ENCODE results near the gene WNT7A. TPM values are rescaled to one million over a fixed set of nuclear protein-coding genes. Genes with fewer than 3 reads are reported as not detected.

The WNT7A gene
- polyA plus RNA-seq, 1 of the 3 experiments (the other 2 are of a cell fraction) = not detected

DNA sequence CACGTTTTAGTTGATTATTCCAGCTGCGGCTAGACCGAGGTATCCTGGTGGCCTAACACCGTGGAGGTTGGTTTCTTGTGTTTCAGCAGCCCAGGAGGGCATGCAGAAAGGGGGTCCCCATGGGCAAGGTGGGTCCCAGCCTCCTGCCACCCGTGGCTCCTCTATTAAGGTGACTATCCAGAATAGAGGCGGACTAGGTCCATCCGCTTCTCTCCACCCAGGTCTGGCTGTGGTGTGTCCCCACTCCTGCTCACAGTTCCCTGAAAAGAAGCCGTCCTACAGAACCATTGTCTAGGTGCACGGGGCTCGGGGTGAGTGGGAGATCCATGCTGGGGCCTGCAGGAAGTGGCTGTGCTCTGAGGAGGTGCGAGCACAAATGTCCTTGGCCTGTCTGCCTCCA lies 81.5 kb downstream of the WNT7A start:
- H3K27me3 ChIP-seq (ENCODE audit: insufficient read depth) = no peaks in the 10 kb centered on the region
- H3K27ac ChIP-seq (ENCODE audit: low read depth in 2 of 2, low read length in 1 of 2) = no peak overlapping the region
- no peak for TF ChIP-seq IRF3 (IDR thresholded peaks at IDR 0.05; ENCODE audit: low read depth, low read length)
- no peak for TF ChIP-seq USF1 (IDR thresholded peaks at IDR 0.05; ENCODE audit: borderline replicate concordance, low read depth)
- no peak for TF ChIP-seq SIN3A (IDR thresholded peaks at IDR 0.05; ENCODE audit: borderline replicate concordance, low read depth, low read length)
- no peak for TF ChIP-seq FOXJ3 (CRISPR knock-in tag; IDR thresholded peaks at IDR 0.05)
- TF ChIP-seq NFIC (IDR thresholded peaks at IDR 0.05; ENCODE audit: borderline replicate concordance) = no peak
- TF ChIP-seq, protein P1, sequence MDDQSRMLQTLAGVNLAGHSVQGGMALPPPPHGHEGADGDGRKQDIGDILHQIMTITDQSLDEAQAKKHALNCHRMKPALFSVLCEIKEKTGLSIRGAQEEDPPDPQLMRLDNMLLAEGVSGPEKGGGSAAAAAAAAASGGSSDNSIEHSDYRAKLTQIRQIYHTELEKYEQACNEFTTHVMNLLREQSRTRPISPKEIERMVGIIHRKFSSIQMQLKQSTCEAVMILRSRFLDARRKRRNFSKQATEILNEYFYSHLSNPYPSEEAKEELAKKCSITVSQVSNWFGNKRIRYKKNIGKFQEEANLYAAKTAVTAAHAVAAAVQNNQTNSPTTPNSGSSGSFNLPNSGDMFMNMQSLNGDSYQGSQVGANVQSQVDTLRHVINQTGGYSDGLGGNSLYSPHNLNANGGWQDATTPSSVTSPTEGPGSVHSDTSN (IDR thresholded peaks at IDR 0.05) = no peak
- ChIA-PET CTCF (interaction anchor here (1.1 kb wide), 1 partner anchor 147 kb away, joined by 3 read pairs; no protein-coding TSS in a partner anchor), POLR2A (no interaction called here)
- H3K36me3 ChIP-seq (replicated peaks in 1 of 2; ENCODE audit: control insufficient read depth in 1 of 2, insufficient read depth in 2 of 2, low read length in 1 of 2) = no peaks in the 10 kb centered on the region
- no peak for DNase-seq
- H3K4me1 ChIP-seq (ENCODE audit: control insufficient read depth in 1 of 2, insufficient read depth in 2 of 2, low read depth in 1 of 2, low read length in 1 of 2) = no peaks in the 10 kb centered on the region
- no peaks in the 10 kb centered on the region for H3F3A ChIP-seq (replicated peaks; ENCODE audit: insufficient read depth)
- H3K9me2 ChIP-seq = no peaks in the 10 kb centered on the region
- H4K20me1 ChIP-seq (ENCODE audit: insufficient read depth) = no peaks in the 10 kb centered on the region
- no peak overlapping the region for H3K9ac ChIP-seq
- no peaks in the 10 kb centered on the region for H3K79me2 ChIP-seq (ENCODE audit: insufficient read depth)
- H3K4me3 ChIP-seq (ENCODE audit: low read depth in 2 of 2, low read length in 1 of 2) = no peak overlapping the region
- H3K9me3 ChIP-seq = no peaks in the 10 kb centered on the region
- 43% methylated on average over 10 of the region's 11 CpGs for WGBS (ENCODE audit: low lambda C conversion rate)
- no peak overlapping the region for H3K4me2 ChIP-seq
- H2AFZ ChIP-seq (ENCODE audit: low read depth) = no peak overlapping the region

DNA sequence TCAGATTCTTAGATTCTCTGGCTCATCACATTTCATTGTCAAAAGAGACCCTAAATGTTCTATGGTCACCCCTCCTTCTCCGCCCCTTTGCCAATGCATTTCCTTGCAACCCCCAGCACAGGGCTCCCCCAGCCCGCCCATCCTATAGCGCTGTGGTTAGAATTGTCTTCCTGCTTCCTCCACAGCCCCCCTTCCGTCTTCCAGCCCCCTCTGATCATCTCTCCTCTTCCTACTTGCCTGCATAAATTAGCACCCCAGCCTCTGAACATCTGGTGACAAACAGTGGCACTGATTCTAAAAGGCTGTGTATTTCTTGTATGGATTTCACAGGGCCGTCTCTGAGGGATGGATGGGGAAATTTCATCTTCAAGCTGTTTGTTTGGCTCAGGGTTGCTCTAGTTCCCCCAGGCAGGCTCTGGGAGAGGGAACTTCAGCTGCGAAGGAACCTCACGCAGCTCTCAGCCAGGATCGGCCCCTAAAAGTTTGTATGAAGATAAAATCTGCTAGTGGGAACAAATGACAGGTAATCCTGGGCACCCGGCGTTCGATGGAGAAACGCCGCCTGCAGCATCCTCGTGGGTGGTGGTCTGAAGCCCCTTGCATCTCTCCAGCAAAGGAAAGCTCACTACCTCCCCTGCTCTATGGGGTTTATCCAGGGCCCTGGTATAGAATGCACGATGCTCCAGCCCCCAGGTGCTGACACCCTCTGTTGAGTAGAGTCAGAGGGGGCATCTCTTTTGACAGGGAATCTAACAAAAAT lies 83.0 kb downstream of the WNT7A start:
- Histone ChIP-seq H3K79me2 (ENCODE audit: insufficient read depth) (no peaks in the 10 kb centered on the region), H3K9ac (no peak overlapping the region), H3K9me2 (no peaks in the 10 kb centered on the region), H2AFZ (ENCODE audit: low read depth) (no peak overlapping the region), H3K27me3 (ENCODE audit: insufficient read depth) (no peaks in the 10 kb centered on the region), H3K4me2 (no peak overlapping the region), H3K4me1 (ENCODE audit: control insufficient read depth in 1 of 2, insufficient read depth in 2 of 2, low read depth in 1 of 2, low read length in 1 of 2) (peaks cover 0 to 12% of the 10 kb centered on the region in 2 experiments; a peak in 1 of 4 replicates), H3K9me3 (no peaks in the 10 kb centered on the region), H4K20me1 (ENCODE audit: insufficient read depth) (no peaks in the 10 kb centered on the region), H3K36me3 (replicated peaks in 1 of 2; ENCODE audit: control insufficient read depth in 1 of 2, insufficient read depth in 2 of 2, low read length in 1 of 2) (no peaks in the 10 kb centered on the region), H3F3A (replicated peaks; ENCODE audit: insufficient read depth) (no peaks in the 10 kb centered on the region), H3K4me3 (ENCODE audit: low read depth in 2 of 2, low read length in 1 of 2) (no peak overlapping the region), H3K27ac (ENCODE audit: low read depth in 2 of 2, low read length in 1 of 2) (no peak overlapping the region)
- no peak for DNase-seq
- TF ChIP-seq EP300 (IDR thresholded peaks at IDR 0.05; ENCODE audit: borderline replicate concordance in 1 of 2, low read depth in 1 of 2, low read length in 1 of 2) = no peak
- TF ChIP-seq FOSL2 (IDR thresholded peaks at IDR 0.05; ENCODE audit: borderline replicate concordance, low read depth) = no peak
- TF ChIP-seq FOXM1 (IDR thresholded peaks at IDR 0.05; ENCODE audit: low read depth) = no peak
- CTCF ChIA-PET = interaction anchor here (1.7 kb wide), 1 partner anchor 83 kb away, joined by 4 read pairs; the partner anchor contains the start of gene WNT7A
- 51% methylated on average over 11 of the region's 15 CpGs for WGBS (ENCODE audit: low lambda C conversion rate)
- POLR2A ChIA-PET = no interaction called here

Data from SK-N-SH (cell line).